HG02885 (cell line): Measurements from ENCODE around the gene AHRR.

ENCODE experiments used
- ATAC-seq: cut with Tn5 transposase; IDR thresholded peaks from one replicate; pipeline ENCODE4 v1.9.1; 2021; ENCODE audit warnings: mild to moderate bottlenecking; ENCODE audit not compliant: unreplicated experiment, poor library complexity

The AHRR gene

DNA sequence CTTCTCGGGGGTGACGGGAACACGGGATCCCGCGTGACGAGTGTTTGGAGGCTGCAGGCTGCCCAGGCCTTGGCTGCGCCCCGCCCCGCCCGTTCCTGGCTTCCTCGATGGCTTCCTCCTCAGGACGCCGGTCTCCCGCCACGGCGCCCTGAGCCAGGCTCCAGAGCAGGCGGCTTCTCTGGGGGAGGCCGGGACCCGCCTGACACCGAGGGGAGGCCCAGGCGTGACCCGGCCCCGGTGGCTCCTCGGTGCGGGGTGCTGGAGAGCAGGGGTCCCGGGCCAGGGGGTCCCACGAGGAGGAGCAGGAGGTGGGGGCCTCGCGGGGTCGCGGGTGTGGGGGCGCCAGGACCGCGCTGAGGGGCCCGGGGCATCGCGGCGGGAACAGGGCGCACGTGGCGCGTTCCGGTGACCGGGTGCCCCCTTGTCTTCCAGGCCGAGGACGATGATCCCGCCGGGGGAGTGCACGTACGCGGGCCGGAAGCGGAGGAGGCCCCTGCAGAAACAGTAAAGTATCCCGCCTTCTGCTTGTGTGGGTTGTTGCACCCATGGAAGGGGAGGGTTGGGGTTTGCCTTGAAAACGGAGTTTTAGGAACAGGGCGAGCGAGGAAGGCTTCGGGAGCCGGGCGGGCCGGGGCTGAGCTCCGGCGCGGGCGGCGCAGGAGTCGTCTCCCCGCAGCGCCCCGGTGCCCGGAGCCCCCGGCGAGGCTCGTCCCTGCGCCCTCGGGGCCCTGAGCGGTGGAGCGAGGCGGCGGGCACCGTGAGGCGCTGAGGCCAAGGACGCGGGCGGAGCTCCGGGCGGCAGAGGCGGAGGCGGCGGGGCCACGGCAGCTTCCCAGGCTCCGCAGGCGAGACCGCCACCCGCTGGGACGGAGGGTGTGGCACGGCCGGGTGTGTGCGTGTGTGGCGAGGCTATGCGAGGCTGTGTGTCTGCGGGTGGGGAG, 22.2 kb downstream of the AHRR start:
- no peak for ATAC-seq

DNA sequence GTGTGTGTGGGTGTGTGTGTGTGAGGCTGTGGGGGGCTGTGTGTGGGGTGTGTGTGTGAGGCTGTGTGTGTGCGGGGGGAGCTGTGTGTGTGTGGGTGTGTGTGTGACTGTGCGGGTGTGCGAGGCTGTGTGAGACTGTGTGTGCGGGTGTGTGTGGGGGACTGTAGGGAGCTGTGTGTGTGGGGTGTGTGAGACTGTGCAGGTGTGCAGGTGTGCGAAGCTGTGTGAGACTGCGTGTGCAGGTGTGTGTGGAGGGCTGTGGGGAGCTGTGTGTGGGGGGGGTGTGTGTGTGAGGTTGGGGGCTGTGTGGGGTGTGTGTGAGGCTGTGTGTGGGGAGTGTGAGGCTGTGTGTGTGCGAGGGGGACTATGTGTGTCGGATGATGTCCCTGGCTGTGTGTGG, 23.2 kb downstream of the AHRR start:
- no peak for ATAC-seq

DNA sequence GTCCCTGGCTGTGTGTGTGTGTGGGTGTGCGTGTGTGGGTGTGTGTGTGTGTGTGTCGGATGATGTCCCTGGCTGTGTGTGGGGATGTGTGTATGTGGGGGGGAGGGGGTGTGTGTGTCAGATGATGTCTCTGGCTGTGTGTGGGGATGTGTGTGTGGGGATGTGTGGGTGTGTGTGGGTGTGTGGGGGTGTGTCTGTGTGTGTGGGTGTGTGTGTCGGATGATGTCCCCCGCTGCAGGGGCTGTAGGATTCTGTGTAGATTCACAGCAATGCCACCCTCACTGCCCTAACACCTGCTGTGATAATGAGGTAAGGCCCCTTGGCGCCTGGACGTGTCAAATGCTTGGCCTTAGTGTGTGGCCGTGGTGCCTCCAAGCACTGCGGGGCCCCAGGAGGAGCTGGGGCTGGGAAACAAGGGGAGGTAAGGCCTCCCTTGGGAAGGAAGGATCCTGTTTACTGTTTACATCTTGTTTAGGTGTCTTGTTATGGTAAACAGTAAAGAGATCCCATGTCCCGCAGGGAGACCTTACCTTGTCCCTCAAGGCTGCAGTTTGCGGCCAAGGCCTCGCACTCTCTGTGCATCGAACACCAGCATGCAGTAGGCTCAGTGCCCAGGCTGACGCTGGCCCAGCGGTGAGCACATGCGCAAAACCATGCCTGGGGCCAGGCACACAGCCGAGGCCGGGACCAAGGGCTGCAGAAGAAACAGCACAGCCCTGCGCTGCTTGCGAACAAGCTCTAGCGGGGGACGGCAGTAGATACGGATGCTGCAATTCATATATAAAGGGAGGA, 24.1 kb downstream of the AHRR start:
- ATAC-seq = no peak

DNA sequence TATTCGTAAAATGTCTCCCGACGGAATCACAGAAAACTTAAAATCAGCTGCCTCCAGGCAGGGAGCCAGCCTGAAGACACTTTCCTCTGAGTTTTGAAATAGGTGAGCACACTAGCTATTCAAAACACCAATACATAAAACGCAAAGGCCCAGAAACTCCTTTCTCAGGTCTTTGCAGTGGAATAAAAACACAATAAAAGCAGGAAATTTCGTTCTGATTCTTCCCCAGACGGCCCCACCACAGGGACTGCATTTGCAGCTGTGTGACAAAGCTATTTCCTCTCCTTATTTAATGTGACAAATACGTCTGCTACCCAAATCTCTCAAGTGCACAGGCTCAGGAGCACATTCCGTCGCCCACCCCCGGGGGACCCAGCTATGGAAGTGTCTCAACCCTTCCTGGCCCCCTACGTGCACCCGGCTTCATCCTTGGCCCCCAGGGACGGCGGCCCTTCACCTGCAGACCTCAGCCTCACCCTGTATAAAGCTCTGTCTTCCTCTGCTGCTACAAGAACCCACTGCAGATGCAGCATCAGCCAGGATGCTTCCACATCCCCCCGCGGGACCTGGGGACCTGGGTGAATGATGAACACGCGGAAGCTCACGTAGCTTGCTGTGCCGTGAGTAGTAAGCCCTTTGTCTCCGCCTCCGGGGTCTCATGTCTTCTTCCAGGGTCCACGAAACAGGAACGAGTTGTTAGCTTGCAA, 24.9 kb downstream of the AHRR start:
- no peak for ATAC-seq

DNA sequence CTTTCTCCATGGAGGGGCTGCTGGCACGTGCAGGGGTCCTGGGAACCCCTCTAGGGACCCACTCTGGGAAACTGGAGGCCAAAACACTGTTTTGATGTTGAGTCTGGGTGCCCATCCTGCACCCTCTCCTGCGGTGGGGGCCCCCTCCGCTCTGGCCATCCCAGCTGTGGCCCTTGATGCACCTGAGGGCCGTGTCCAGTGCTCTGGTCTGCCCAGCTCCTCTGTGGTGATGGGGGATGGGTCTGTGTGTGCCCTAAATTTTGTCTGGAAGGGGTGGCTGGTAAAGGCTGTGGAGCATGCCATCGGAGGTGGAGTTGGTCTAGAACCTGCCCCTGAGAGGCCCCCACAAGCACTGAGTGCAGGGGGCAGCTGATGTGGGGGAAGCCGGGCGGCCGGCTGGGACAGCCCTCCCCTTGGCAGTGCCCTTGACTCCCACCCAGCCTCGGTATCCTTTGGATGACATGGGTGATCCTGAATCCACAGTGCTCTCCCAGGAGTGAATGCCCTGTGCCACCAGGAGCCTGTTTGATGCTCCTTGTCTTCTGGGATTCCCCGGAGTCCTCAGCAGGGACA, 26.3 kb downstream of the AHRR start:
- no peak for ATAC-seq

DNA sequence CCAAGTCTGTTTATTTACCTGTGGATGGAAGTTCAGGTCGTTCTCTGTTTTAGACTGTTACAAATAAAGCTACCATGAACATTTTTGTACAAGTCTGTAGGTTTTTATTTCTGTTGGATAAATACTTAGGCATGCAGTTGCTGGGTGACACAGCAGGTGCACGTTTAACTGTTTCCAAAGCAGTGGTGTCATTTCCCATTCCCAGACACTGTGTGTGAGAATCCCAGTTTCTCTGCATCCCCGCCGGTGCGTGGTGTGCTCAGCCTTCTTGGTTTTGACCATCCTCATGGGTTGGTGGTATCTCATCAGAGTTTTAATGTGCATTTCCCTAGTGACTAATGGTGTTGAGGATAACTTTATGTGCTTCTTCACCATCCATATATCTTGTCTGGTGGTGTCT, 27.2 kb downstream of the AHRR start:
- no peak for ATAC-seq

DNA sequence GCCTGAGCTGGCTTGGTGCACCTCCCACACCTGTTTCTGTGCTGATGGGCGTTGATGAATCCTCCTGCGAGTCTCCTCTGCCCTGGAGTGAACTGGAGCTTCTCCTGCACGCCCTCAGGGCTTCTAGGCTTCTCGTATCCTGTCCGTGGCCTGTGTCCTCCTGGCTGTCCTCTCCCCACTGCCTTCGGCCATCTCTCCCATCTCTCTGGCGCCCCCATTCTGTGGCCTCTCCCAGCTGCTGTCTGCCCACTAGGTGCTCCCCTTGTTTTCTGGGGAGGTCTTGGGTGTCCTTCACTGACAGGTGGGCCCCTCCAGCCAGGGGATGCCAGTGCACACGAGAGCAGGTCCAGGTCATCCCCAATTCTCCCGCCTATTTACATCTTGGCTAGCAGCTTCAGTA, 28.8 kb downstream of the AHRR start:
- no peak for ATAC-seq

DNA sequence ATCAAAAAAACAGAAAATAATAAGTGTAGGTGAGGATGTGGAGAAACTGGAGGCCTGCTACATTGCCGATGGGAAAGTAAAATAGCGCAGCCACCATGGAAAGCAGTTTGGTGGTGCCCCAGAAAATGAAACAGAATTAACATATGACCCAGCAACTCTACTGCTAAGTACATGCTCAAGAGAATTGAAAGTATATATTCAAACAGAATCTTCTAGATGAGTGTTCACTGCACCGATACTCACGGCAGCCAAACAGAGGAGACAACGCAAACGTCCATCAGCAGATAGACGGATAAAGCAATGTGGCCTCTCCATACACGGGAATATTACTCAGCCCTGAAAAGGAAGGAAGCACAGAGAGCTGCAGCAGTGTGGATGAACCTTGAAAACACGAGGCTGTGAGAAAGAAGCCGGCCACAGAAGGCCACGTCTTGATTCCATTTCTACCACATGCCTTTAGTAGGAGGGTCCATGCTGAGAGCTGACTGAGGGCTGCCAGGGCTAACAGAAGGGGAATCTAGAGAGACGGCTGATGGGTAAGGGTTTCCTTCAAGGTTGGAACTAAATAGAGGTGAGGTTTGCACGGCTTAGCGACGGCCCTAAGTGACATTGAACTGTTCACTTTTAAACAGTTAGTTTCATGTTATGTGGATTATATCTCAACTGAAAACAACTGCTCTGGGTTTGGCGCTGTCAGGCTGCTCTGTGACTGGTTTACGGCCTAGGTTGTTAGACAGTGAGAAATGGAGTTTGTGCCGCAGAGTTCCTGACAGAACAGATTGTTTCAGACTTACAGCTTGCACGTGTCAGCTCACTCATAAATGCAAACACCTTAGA, 29.8 kb downstream of the AHRR start:
- ATAC-seq = peak; percentile 36

DNA sequence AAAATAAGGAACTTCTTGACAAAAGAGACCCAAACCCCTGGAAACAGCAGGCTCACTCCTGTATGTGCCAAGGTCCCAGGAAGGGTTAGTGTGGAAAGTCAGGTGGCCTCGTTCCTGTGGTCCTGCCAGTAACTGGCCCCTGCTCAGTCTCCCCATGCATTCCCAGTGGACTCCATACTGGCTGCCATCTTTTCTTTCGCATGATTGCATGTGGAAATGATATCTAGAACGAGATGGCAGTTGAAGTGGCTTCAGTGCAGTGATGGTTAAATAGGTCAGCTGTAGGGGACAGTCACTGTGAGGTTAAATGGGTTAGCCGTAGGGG, 30.4 kb downstream of the AHRR start:
- ATAC-seq = no peak

DNA sequence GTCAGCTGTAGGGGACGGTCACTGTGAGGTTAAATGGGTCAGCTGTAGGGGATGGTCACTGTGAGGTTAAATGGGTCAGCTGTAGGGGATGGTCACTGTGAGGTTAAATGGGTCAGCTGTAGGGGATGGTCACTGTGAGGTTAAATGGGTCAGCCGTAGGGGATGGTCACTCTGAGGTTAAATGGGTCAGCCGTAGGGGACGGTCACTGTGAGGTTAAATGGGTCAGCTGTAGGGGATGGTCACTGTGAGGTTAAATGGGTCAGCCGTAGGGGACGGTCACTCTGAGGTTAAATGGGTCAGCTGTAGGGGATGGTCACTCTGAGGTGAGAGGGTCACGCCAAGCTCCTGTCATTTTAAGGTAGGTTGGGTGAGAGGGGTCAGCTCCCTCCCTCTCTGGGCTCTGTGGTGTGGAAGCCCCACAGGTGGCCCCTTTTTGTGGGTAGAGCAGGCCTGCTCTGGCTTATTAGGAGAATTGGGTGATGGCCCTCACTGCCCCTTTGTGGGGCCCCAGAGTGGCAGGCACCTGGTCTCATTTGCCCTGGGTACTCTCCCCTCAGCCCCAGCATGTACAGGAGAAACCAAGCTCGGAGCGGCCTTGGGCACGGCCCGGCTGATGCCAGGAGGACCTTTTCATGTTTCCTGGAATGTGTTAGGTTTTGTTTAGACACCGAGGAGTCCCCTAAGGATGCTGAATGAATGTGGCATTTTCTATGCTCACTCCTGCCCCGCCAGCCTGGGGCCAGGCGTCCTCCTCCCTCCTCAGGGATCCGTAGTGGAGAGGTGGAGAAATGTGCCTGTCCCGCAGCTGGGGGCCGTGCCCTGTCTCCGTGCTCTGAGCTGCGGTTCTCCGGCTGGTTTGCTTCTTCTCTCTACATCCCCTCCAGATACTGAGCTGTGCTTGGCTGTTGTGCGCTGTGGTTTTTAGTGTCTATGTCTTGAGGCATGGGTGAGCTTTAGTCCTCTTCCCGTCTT, 31.4 kb downstream of the AHRR start:
- no peak for ATAC-seq

DNA sequence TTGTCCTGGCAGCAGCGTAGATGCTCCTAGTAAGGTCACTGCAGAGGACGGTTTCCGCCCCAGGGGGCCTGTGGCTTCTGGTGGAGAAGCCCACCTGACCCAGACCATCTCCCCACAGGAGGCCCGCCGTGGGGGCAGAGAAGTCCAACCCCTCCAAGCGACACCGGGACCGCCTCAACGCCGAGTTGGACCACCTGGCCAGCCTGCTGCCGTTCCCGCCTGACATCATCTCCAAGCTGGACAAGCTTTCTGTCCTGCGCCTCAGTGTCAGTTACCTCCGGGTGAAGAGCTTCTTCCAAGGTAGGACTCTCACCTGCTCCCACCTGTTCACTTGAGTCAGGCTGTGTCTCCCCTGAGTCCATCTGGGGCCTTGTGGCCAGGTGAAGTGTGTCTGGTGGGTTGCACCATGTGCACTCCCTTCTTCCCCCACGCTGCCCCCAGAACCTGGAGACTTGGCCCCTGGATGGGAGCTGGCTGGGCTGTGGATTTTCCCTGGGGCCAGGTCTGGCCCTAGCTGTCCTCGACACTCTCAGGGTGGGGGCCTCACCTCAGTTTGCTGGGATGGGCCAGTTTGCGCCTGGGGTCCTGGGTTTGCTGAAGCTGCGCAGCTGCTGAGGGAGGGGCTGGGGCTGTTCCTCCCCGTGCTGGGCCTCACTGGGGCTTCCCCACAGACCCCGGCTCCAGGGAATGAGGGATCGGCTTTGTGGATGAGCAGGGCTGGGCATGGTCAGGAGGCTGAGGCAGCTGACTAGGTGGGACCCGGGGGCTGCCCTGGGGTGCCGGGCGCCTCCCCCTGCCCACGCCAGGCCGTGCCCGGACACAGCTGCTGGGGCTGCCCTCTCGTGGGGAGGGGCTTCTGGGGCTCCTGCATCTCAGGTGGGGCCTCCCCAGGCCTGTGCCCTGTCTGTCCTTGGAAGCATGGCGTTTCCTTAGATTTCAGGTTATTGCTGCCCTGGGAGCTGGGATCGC, 32.4 kb downstream of the AHRR start:
- ATAC-seq = no peak

DNA sequence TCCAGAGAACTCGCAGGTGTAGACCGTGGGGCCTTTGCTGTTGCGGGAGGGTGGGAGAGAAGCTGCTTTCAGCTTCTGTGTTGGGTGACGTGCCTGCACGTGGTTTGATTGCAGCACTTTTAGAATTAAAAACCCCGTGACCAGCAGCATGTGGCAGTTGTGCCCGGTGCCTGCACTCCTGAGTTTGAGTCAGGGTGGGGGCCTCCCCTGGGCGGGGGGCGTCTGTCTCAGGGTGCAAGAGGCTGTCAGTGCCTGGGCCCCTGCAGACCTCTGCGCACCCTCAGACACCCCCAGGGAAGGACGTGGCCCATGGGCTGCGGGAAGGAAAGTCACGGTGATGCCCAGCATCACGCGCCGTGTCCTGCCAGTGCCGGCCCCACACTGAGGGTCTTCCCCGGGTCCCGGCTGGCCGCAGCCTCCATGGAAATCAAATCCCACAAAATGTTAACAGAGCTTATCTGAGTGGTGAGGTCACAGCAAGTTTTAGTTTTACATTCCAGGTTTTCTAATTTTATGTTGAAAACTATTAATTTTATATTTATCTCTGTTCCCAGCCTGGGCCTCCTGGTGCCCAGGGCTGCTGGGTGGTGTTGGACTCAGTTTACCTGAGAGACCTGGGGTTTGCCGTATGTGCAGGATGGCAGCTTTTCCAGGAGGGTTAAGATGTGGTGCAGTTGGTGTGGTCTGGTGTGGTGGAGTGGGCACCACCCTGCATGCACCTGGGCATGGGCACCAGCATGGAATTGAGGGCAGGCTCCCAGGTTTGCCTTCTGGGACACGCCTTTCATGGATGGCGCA, 33.3 kb downstream of the AHRR start:
- ATAC-seq = no peak

DNA sequence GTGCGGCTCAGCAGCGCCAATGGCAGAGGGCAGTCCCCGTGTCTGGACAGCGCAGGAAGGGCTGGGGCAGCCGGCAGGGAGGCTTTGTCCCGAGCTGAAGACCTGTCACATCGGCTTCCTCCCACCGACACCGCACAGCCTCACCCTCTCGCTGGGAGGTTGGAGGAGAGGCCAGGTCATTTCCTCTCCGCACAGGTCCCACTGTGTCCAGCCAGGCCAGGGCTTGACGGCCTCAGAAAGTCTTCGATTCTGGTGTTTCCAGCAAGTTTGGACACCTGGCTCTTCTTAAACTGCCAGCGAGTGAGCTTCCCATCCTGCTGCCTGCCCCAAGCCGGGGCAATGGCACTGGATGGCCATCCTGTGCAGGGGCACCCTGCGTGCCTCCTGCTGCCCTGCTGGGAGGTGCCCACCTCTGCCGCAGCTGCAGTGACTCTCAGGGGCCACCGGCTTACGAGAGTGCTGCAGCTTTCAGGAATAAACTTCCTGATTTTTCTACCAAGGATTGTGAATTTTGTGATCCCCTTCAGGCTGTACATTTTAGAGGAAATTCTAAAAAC, 33.9 kb downstream of the AHRR start:
- no peak for ATAC-seq

DNA sequence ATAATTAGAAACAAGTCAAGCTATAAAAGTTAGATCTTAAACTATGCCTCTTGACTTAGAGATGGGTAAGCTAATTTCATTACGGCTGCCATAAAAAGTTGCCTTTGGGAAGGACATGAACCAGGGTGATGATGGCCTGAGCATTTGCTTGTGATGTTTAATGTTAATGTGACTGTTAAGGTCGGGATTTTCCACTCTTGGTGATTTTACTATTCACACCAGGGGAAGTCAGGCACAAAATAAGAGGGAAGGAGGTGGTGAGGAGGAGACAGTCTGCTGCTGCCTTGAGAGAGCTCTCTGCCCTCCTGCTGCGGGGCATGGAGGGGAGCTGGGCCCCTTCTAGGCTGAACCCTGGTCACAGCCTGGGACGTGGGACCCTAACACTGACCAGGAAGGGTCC, 34.4 kb downstream of the AHRR start:
- no peak for ATAC-seq

DNA sequence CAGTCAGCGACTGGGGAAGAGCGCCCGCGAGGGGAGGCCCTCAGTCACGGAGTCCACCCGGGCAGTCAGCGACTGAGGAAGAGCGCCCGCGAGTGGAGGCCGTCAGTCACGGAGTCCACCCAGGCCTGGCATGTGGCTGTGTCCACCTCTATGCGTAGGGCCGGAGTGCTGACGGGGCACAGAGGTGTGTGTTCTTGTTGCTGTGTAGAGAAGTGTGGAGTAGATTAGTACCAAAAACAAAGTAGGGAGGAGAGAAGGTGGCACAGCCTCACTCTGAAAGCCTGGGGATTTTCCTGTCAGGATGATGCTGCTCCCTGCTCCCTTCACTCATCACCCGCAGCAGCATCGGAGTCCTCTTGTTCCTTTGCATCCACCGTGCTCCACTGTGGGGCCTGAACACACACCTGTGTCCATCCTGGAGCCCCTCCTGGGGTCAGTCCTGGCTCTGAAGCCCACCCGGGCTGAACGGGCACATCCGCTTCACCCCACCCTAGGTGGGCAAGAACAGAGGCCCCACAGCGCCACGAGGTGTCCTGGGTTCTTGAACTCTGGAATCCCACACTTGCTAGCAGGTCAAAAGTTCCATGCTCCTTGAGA, 37.9 kb downstream of the AHRR start:
- ATAC-seq = no peak
